Astrocyte of the spinal cord (primary cell): ENCODE results near the gene AFG1L.
"Not testable (repeated sequence)": the region's sequence is repeated elsewhere in the genome, so short reads cannot be mapped to it uniquely, and the experiment has no call there.

Experiments used
- DNase-seq: peaks from one replicate; pipeline ENCODE4 v3.0.0; 2011; ENCODE audit warnings: low read depth, low spot score
- H3K4me3 ChIP-seq: 2 replicates; pipeline ENCODE4 v1.5.1; 2011; ENCODE audit warnings: low read depth, mild to moderate bottlenecking, low read length, moderate library complexity
- in situ Hi-C: cut with HindIII; loops from 2 replicates; pipeline ENCODE4 v1.10.0; 2017; ENCODE audit warnings: low sequenced_read_pairs
- TF ChIP-seq, protein P1 (sequence below): IDR thresholded peaks from 2 replicates; pipeline ENCODE4 v1.5.1; 2012; ENCODE audit warnings: low read depth, mild to moderate bottlenecking, low read length, inconsistent platforms

The AFG1L gene

DNA sequence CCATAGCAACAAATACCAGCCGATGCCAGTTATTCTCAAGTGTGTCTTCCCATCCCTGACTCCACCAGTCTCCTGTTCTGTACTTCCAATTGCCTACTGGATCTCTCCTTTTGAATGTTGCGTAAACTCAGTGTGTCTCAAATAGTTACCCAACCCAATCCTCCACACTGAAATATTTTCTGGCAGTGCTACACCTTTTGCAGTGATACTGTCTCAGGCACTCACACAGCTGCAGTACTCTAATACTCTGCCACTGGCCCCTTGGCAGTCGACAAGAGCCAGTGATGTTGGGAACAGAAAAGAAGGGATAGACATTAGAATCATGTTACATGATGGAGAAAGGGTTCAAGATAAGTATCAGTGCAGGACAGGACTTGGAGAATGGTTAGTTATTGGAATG, 234.0 kb downstream of the AFG1L start:
- TF ChIP-seq, protein P1, sequence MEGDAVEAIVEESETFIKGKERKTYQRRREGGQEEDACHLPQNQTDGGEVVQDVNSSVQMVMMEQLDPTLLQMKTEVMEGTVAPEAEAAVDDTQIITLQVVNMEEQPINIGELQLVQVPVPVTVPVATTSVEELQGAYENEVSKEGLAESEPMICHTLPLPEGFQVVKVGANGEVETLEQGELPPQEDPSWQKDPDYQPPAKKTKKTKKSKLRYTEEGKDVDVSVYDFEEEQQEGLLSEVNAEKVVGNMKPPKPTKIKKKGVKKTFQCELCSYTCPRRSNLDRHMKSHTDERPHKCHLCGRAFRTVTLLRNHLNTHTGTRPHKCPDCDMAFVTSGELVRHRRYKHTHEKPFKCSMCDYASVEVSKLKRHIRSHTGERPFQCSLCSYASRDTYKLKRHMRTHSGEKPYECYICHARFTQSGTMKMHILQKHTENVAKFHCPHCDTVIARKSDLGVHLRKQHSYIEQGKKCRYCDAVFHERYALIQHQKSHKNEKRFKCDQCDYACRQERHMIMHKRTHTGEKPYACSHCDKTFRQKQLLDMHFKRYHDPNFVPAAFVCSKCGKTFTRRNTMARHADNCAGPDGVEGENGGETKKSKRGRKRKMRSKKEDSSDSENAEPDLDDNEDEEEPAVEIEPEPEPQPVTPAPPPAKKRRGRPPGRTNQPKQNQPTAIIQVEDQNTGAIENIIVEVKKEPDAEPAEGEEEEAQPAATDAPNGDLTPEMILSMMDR, result no peak
- DNase-seq, result no peak
- no peak overlapping the region for H3K4me3 ChIP-seq
- in situ Hi-C loops, result no loop called here

DNA sequence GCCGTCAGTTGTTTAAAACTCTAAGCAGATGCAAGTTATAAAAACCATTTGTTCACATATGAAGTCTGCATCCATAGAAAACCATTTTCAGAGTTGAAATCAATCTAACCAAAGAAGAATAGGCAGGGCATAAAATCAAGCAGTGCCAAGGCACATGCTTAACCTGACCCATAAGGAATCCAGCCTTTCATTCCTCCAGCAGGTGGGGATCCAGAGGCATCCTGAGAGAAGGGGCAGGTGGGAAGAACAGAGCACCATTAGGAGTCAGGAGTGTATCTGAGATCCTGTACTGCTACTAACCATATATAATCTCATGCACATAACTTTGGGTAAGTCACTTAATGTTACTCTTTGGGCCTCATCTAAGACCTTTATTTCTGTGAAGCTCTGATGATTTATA, 236.5 kb downstream of the AFG1L start:
- no peak for DNase-seq
- in situ Hi-C loops, result no loop called here
- TF ChIP-seq, protein P1, result no peak
- no peak overlapping the region for H3K4me3 ChIP-seq

DNA sequence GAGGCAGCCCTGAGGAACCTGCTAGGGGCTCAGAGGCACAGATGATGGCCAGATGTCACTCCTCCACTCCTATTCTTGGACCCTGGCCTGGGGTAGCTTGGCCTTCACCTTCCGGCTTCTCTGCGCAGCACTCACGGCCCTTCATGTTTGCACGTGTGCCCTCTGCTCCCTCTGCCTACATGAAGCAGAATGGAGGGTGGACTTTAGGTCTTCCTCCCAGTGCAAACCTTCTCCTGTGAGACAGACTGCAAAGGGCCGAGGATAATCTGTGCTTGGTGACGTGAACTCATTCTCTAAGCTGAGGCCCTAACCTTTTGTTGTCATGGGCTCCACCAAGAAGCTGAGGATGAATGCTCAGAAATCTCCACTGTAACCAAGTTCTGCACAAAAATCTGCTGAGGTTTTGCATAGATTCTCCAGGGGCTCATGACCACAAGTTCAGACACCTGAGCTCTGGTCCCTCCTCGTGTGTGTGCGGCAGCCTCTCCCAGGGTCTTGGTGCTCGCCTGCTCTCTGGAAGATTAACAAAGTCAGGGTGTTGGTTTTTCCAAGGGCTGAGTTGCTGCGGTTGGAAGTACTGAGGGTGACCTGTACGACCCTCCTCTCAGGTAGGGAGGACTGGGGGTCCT, 240.4 kb downstream of the AFG1L start:
- no peak overlapping the region for H3K4me3 ChIP-seq
- in situ Hi-C loops, result no loop called here
- TF ChIP-seq, protein P1, result no peak
- no peak for DNase-seq

DNA sequence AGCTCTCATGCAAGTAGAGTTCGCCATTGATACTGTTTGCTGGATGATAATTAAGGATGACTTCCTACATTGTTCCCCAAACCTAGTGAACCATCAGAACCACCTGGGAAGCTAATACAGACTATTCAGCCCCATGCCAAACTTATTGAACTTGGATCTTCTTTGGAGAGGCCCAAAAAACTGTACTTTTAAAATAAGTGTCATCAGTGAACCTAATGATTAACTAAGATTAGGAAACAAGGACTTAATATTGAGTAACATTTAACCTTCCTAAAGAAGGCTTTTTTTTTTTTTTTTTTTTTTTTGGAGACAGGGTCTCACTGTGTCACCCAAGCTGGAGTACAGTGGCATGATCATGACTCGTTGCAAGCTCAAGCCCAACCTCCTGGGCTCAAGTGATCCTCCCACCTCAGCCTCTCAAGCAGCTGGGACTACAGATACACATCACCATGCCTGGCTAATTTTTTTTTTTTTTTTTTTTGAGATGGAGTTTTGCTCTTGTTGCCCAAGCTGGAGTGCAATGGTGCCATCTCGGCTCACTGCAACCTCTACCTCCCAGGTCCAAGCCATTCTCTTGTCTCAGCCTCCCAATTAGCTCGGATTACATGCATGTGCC, 241.2 kb downstream of the AFG1L start:
- H3K4me3 ChIP-seq, DNase-seq, in situ Hi-C loops: not testable (repeated sequence)

DNA sequence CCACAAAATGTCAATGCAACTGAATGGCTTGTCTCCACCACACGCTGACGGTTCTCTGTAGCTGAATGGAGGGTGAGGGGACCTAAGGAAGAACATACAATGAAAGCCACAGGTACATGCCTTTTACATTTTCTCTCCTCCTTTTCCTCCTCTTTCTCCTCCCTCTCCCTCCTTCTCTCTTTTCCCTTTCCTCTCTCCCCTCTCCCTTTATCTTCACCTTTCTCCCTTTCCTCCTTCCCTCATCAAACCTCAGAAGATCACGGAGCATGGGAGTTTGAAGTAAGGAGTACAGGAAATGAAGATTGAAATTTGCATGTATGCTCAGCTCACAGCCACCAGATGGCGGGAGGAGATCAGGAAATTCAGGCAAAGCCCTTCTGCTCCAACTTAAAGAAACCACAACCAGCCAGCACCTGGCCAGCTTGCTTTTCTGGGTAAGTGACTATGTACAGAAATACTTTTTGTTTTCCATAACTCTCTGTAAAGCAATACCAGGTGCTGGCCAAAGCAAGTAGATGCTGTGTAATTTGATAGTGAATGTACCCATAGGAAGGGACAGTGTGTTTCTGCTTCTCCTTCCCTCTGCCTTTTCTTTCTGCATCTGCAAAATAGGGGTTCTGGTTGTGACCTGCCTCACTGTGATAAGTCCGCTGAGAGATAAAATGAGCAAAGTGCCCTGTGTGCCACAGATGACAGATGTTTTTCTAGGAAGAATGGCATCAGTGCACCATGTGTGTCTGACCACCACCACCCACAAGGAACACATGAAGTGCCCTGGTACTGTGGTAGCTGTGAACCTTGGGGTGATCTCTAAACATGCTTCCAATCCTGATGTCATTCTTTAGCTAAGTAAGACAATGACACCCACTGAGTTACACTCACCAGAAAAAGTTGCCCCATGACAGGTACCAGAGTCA, 247.2 kb downstream of the AFG1L start:
- DNase-seq, result peak; percentile 85
- TF ChIP-seq, protein P1, result peak; percentile 78
- in situ Hi-C loops, result no loop called here
- no peak overlapping the region for H3K4me3 ChIP-seq

DNA sequence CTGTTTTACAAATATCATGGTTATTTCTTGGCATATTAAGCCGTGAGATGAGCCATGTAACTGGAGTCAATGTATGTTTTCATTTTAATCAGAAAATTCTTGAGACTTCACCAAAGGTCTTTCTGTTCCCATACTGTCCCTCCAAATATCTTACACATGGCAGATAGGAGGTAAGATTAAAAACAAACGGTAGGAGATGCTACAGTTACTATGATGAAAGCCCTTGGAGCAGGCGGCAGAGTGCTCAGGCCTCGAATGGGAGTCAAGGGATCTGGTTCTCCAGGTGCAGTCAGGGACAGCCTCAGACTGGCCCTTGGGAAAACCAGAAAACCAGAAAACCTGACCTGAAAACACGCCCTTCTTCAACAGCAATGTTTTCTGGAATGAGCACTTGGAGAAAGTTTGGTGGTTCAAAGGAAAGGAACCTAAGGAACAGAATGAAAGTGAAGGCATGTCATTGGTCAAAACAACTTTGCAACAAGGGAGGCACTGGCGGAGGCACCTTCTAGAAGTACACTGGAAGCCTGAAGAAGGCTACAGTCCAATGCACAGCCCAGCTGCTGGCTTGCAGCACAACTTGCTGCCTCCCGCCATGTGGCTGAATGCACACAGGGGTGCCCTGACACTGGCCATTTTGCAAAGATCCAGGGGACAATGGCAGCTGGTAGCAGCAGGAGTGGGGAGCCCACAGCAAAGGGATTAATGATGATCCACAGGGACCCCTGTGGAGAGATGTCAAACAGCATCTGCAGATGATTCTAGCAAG, 248.5 kb downstream of the AFG1L start:
- DNase-seq, result no peak
- TF ChIP-seq, protein P1, result no peak
- in situ Hi-C loops, result no loop called here
- no peak overlapping the region for H3K4me3 ChIP-seq
